Skeletal muscle tissue (tissue), 4 donors: Measurements from ENCODE around the gene CCL25. TPM values are rescaled to one million over a fixed set of nuclear protein-coding genes. Genes with fewer than 3 reads are reported as not detected.
A peak's percentile ranks its signal among the peaks of the same experiment; 100 is the strongest.

Source experiments
- H3K27ac ChIP-seq: one replicate; pipeline ENCODE4 v1.7.0; 2013; ENCODE audit warnings: mild to moderate bottlenecking, low read depth, low read length, inconsistent platforms
- H3K27me3 ChIP-seq, 3 donors: one replicate each; pipeline ENCODE4 v1.7.0; 2013; ENCODE audit warnings: low read length in 3 of 3; ENCODE audit not compliant: control insufficient read depth in 3 of 3, insufficient read depth in 3 of 3
- H3K36me3 ChIP-seq, 3 donors: one replicate each; pipeline ENCODE4 v1.7.0; 2013; ENCODE audit warnings: low read length in 3 of 3; ENCODE audit not compliant: control insufficient read depth in 3 of 3, insufficient read depth in 3 of 3
- H3K4me1 ChIP-seq, 3 donors: one replicate each; pipeline ENCODE4 v1.7.0; 2013; ENCODE audit warnings: low read length in 3 of 3, mild to moderate bottlenecking in 3 of 3; ENCODE audit not compliant: control insufficient read depth in 3 of 3, insufficient read depth in 3 of 3
- H3K4me3 ChIP-seq, 3 donors: one replicate each; pipeline ENCODE4 v1.7.0; 2013; ENCODE audit warnings: low read length in 3 of 3
- H3K9ac ChIP-seq, 3 donors: one replicate each; pipeline ENCODE4 v1.7.0; 2013; ENCODE audit warnings: low read length in 3 of 3, mild to moderate bottlenecking in 3 of 3, moderate library complexity in 2 of 3, low read depth in 1 of 3
- H3K9me3 ChIP-seq, 3 donors: one replicate each; pipeline ENCODE4 v1.7.0; 2013; ENCODE audit warnings: low read length in 3 of 3; ENCODE audit not compliant: control insufficient read depth in 3 of 3
- total RNA-seq: library from RNA; depleted of rRNA; stranded (reverse); fragments of >200 nt; gene quantifications from one replicate; pipeline ENCODE4 v1.2.3, GENCODE V29; 2014
- donor health status: Osteomylitis.

Gene CCL25
- total RNA-seq, 1 donor from 2014 or later: not detected

DNA sequence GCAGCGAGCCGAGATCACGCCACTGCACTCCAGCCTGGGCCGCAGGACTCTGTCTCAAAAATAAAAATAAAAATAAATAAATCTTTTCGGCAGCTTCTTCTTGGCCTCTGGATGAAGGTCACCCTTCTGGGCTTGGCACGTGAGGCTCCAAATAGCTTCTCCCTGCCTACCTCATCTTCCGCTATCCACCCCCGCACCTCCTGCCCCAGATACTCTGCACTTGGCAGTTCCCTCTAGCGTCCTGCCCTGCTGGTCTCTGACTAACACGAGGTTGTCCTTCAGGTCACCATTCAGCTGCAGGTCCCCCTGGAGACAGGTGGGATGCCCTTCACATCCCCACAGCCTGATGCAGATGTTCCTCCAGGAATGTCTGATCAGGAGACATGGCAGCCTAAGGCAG lies 8.5 kb upstream of the CCL25 start:
- no peaks in the 10 kb centered on the region for H3K4me1 ChIP-seq
- H3K9ac ChIP-seq: no peak overlapping the region
- H3K27me3 ChIP-seq: peaks cover 0 to 7% (median 4%) of the 10 kb centered on the region in 3 donors
- no peaks in the 10 kb centered on the region for H3K9me3 ChIP-seq
- no peak overlapping the region for H3K27ac ChIP-seq
- H3K36me3 ChIP-seq: no peaks in the 10 kb centered on the region
- H3K4me3 ChIP-seq: no peak overlapping the region

DNA sequence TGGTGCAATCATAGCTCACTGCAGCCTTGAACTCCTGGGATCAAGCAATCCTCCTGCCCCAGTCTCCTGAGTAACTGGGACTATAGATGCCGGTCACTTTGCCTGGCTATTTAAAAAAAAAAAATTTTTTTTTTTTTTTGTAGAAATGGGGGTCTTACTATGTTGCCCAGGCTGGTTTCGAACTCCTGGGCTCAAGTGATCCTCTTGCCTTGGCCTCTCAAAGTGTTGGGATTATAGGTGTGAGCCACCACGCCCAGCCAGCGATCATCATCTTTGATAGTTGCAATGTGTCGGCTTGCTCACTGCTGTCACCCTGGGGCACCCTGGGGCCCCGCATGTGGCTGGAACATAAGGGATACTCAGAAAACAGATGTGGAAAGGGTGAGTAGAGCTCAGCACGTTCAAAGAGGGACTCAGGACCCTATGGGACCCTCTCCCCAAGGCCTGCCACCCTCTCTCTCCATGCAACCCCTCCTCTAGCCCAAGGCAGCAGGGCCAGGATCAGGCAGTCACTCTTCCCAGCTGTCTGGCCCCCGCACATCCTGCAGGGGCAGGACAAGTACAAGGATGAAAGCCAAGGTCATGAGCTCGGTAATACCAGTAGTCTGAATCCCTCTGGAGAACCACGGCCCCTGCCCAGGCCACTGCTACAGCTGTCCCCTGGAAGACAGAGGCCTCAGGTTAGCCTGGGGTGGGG lies 6.5 kb upstream of the CCL25 start:
- no peaks in the 10 kb centered on the region for H3K9me3 ChIP-seq
- no peak overlapping the region for H3K27ac ChIP-seq
- no peak overlapping the region for H3K4me3 ChIP-seq
- no peaks in the 10 kb centered on the region for H3K36me3 ChIP-seq
- peaks cover 0 to 6% (median 3%) of the 10 kb centered on the region in 3 donors for H3K4me1 ChIP-seq
- peaks cover 0 to 16% (median 9%) of the 10 kb centered on the region in 3 donors for H3K27me3 ChIP-seq
- no peak overlapping the region for H3K9ac ChIP-seq

DNA sequence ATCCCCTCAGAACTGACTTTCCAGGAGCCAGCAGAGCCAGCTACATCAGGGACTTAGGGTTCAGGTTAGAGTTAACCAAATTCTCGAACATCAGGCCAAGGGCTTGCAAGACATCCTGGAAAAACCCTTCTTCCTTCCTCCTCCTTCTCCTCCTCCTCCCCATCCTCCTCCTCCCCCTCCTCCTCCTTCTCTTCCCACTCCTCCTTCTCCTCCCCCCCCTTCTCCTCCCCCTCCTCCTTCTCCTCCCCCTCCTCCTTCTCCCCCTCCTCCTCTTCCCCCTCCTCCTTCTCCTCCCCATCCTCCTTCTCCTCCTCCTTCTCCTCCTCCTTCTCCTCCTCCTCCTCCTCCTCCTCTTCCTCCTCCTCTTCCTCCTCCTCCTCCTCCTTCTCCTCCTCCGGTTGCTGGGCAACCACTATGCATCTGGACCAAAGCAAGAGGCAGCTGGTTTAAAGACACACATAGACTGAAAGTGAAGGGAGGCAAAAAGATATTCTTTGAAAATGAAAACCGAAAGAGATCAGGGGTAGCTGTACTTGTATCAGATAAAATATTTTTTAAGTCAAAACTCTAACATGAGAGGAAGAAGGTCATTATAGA lies 5.9 kb upstream of the CCL25 start:
- H3K27ac ChIP-seq: no peak overlapping the region

DNA sequence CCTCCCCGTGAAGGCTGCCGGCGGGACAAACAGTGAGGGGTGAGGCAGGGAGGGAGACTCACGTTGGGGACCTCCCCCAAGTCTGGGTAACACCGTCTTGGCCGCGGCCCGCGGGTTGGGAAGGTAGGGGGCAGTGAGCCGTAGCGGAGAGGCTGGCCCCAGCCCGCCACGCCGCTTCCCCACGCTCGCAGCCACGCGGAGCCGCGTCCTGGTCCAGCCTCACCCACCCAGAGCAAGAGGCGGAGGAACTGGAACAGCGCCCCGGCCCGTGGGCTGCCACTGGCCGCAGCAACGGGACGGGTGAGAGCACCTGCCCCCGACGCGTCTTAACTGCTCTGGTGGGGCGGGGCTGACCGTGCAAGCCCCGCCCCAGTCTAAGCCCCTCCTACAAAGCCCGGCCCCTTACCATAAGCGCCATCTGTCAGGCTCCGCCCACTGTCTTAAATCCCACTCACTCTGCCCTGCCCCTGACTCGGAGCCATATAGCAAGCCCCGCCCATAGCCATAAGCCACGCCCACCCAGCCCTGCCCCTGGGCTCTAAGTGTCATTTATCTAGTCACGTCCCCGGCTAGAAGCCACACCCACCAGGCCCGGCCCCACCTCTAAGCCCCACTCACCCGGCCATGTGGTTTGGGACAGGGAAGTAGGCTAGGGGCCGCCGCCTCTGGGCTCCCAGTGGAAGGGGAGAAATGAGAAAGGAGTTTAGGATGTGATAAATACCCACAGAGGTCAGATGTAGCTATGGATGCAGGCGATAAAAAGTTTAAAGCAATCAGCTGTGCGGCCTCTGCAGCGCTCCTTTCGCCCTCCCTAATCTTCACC lies 2.1 kb upstream of the CCL25 start:
- H3K4me1 ChIP-seq: peaks cover 0 to 6% (median 3%) of the 10 kb centered on the region in 3 donors
- no peaks in the 10 kb centered on the region for H3K36me3 ChIP-seq
- peak overlapping the region in 1 of 3 donors; percentile 22 for H3K4me3 ChIP-seq
- H3K9me3 ChIP-seq: no peaks in the 10 kb centered on the region
- no peak overlapping the region for H3K9ac ChIP-seq
- peaks cover 0 to 11% (median 11%) of the 10 kb centered on the region in 3 donors for H3K27me3 ChIP-seq
- H3K27ac ChIP-seq: no peak overlapping the region

More for the DNA sequence above, 5.9 kb upstream of the CCL25 start:
- no peaks in the 10 kb centered on the region for H3K36me3 ChIP-seq
- peaks cover 0 to 6% (median 3%) of the 10 kb centered on the region in 3 donors for H3K4me1 ChIP-seq
- no peak overlapping the region for H3K9ac ChIP-seq
- peaks cover 0 to 13% (median 5%) of the 10 kb centered on the region in 3 donors for H3K27me3 ChIP-seq
- H3K9me3 ChIP-seq: no peaks in the 10 kb centered on the region
- no peak overlapping the region for H3K4me3 ChIP-seq

DNA sequence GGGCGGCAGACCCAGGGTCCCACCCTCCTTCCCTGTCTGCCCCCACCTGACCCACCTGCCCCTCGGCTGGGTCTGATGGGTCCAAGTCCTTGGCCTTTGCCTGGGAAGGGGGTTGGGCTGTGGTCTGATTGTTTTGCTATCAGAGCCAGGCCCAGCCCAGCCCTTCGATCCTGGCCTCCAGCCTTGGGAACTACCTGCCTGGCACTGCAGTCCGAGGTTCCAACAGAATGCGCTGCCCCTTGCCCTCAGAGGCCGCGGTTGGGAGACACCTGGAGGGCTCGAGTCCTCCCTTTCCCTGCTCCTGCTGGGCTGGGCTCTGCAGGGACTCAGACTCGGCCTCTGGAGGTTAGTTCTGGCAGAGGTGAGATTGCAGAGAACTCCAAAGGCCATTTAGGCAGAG lies 1.6 kb downstream of the CCL25 start:
- Histone ChIP-seq H3K4me3 (no peak overlapping the region), H3K36me3 (no peaks in the 10 kb centered on the region), H3K27me3 (peaks cover 0 to 11% (median 8%) of the 10 kb centered on the region in 3 donors), H3K27ac (no peak overlapping the region), H3K4me1 (peaks cover 0 to 6% (median 3%) of the 10 kb centered on the region in 3 donors), H3K9me3 (peaks cover 0 to 2% (median 0%) of the 10 kb centered on the region in 3 donors), H3K9ac (no peak overlapping the region)

DNA sequence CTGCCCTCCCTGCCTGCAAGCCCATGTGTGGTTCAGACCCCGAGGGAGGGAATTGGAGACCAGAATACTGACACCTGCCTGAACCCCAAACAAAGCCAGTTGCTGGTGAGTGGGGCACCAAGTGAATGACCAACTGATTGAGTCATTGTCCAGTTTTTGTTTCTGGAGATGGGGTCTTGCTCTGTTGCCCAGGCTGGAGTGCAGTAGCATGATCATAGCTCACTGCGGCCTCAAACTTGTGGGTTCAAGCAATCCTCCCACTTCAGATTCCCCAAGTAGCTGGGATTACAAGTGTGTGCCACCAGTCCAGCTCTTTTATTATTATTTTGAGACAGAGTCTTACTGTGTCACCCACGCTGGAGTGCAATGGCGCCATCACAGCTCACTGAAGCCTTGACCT lies 4.0 kb downstream of the CCL25 start:
- no peaks in the 10 kb centered on the region for H3K4me1 ChIP-seq
- no peak overlapping the region for H3K9ac ChIP-seq
- no peak overlapping the region for H3K4me3 ChIP-seq
- no peak overlapping the region for H3K27ac ChIP-seq
- peaks cover 0 to 2% (median 0%) of the 10 kb centered on the region in 3 donors for H3K9me3 ChIP-seq
- H3K27me3 ChIP-seq: peaks cover 0 to 6% (median 0%) of the 10 kb centered on the region in 3 donors
- no peaks in the 10 kb centered on the region for H3K36me3 ChIP-seq

DNA sequence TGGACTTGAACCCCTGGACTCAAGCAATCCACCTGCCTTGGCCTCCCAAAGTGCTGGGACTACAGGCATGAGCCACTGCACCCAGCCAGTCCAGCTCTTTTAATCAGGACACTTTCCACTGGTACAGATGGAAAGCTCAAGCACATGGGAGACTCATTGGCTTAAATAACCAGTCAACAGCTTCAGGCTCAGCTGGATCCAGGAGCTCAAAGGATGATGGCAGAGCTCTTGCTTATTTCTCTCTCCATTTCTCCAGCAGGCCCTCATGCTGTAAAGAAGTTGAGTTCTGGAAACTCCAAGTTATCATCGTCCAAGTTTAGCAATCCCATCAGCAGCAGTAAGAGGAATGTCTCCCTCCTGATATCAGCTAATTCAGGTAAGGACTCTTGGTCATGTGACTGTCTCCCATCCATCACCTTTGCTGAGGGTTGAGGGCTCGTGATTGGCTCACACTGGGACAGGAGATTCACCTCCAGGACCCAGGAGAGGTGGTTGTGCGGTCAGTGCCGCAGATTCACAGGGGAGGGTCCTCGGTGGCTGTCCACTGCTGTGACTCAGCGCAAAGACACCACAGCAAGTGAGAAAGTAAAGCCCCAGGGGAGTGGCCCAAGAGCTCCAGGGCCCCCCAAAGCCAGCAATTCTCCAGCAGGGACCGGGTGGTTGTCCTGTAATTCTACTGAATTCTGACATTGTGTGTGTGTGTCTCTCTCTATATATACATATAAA lies 5.1 kb downstream of the CCL25 start:
- Histone ChIP-seq H3K36me3 (no peaks in the 10 kb centered on the region), H3K4me3 (no peak overlapping the region), H3K9ac (no peak overlapping the region), H3K4me1 (no peaks in the 10 kb centered on the region), H3K27ac (no peak overlapping the region), H3K27me3 (peaks cover 0 to 3% (median 0%) of the 10 kb centered on the region in 3 donors), H3K9me3 (peaks cover 0 to 2% (median 0%) of the 10 kb centered on the region in 3 donors)

DNA sequence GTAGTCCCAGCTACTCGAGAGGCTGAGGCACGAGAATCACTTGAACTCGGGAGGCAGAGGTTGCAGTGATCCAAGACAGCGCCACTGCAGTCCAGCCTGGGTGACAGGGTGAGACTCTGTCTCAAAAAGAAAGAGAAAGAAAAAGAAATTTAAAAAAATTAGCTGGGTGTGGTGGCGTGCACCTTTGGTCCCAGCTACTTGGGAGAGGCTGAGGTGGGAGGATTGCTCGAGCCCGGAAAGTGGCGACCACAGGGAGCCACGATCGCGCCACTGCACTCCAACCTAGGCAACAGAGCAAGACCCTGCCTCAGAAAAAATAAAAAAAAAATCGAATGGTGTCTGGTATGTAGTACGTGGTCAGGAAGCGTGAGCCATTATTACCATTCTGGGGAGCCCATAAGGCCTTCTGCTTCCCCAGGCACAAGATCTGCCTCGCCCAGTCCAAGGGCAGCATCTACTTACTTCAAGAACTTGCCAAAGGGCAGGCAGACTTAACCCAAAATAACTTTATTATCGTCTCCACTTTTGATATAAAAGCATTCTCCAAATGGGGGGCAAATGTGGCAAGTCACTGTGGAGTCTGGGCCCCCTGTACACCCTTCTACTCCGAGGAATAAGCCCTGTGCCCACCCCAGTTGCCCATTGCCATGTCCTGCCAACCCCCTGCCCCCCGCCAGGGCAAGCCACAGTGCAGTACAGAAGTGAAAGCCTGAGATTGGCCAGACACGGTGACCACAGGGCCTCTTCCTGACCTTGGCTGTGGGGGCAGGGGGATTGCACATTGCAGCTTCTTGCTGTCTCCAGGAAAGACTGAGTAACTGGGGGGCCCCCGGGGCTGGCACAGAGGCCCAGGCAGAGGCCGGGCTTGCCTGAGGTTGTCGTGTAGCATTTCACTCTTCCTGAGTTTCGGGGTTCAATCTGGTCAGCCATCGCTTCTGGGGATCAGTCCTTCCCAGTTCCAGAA lies 12.6 kb downstream of the CCL25 start:
- H3K27ac ChIP-seq: no peak overlapping the region
- no peaks in the 10 kb centered on the region for H3K4me1 ChIP-seq
- H3K27me3 ChIP-seq: no peaks in the 10 kb centered on the region
- H3K36me3 ChIP-seq: no peaks in the 10 kb centered on the region
- H3K9me3 ChIP-seq: peaks cover 3 to 10% (median 8%) of the 10 kb centered on the region in 3 donors
- H3K9ac ChIP-seq: no peak overlapping the region
- H3K4me3 ChIP-seq: no peak overlapping the region

DNA sequence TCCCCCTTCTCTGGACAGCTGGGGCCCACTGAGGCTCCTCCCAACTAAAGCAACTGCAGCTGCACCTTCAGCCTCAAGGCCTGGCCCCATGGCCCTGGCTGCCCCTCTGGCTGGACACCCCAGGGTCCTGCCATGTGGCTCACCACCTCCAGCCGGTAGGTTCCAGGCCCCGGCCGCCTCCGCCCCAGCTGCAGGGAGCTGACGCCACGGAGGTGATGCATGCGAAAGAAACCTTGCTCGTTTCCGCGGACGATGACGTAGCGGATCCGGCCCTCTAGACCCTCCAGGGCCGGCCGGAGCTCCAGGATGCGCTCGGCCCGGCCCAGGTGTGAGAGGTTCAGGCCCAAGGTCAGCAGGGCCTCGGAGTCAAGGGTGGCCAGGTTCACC lies 13.3 kb downstream of the CCL25 start:
- Histone ChIP-seq H3K4me3 (no peak overlapping the region), H3K9me3 (peaks cover 3 to 12% (median 10%) of the 10 kb centered on the region in 3 donors), H3K27ac (no peak overlapping the region), H3K27me3 (no peaks in the 10 kb centered on the region), H3K4me1 (no peaks in the 10 kb centered on the region), H3K9ac (no peak overlapping the region), H3K36me3 (no peaks in the 10 kb centered on the region)
